CD4-positive, alpha-beta T cell treated with Interleukin-2 at 100 ng/mL for 4 hours (primary cell): ENCODE results near the gene IL36A.

Experiments used
- DNase-seq: peaks from one replicate; pipeline ENCODE4 v3.0.0-alpha.2; 2020; ENCODE audit warnings: low spot score

The IL36A gene

GRCh38 chr2:113050921-113051895 lies 45.9 kb downstream of the IL36A start:
- no peak for DNase-seq

DNA sequence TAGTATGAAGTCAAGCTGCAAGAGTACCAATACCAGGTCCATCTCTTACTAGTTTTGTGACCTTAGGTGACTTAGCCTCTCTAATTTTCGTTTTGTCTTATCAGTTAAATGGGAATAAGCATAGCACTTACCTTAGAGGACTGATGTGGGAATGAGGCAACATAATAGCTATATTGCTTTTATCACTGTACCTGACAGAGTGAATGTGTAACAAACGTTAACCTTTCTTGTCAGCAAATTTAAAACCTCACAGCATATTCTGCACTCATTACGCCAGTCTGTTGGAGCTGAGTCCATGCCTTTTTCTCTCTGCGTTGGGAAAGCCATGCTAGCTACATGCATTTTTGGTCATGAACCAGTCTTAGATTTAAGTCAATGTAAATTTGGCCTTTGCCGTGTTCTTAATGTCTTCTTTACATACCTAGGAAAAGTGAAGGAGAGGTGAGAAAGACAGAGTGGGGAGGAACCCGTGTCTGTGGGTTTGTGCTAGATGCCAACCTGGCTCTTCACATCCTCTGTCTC lies 47.2 kb downstream of the IL36A start, which contains the start of gene IL36B:
Gene IL36B, minus strand, starts transcription at position 472 of the 522 bp plus-strand sequence.
- DNase-seq: no peak

- DNase-seq: no peak
These were observed 48.4 kb downstream of the IL36A start for GRCh38 chr2:113053666-113054065.

DNA sequence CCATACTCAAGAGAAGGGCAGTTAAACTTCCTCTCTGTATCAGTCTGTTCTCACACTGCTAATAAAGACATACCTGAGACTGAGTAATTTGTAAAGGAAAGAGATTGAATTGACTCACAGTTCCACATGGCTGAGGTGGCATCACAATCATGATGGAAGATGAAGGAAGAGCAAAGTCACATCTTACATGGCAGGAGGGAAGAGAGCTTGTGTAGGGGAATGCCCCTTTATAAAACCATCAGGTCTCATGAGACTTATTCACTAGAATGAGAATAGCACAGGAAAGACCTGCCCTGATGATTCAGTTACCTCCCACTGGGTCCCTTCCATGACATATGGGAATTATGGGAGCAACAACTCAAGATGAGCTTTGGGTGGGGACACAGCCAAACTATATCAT lies 48.8 kb downstream of the IL36A start:
- DNase-seq: no peak

DNA sequence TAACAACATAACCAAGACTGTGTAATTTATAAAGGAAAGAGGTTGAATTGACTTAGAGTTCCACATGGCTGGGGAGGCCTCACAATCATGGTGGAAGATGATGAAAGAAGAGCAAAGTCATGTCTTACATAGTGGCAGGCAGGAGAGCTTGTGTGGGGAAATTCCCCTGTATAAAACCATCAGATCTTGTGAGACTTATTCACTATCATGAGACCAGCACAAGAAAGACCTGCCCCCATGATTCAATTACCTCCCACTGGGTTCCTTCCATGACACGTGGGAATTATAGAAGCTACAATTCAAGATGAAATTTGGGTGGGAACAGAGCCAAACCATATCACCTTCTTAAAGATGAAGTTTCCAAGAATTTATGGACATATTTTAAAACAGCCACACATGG lies 51.3 kb downstream of the IL36A start:
- no peak for DNase-seq

DNA sequence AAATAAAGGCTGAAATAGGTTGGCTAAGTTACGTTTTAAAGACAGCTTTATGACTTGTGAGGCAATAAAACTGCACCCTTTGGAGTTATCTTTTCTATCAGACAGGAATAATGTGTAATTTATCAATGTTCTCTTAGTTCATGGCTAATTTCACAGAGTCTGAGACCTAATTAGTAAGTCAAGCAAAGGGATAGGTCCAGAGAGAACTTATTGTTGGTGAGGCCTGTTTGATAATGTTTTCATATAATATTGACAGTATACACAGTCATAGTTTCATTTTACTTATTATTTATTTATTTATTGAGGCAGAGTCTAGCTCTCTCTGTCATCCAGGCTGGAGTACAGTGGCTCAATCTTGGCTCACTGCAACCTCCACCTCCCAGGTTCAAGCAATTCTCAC lies 51.9 kb downstream of the IL36A start:
- no peak for DNase-seq
